D721Med (cell line): ENCODE measurements around the gene COL20A1.

ENCODE experiments used
- DNase-seq: peaks from one replicate; pipeline ENCODE4 v3.0.0; 2011; ENCODE audit warnings: low spot score; ENCODE audit not compliant: insufficient read length
- FAIRE-seq: peaks from 2 replicates; lab custom pipeline; 2011; peaks lifted over from hg19 to GRCh38; lab: Jason Lieb, UNC
- TF ChIP-seq, protein P1 (sequence below): IDR thresholded peaks from 2 replicates; pipeline ENCODE4 v1.5.1; 2012; ENCODE audit warnings: mild to moderate bottlenecking, control low read depth; ENCODE audit not compliant: insufficient read depth; ENCODE audit errors: missing control alignments

Gene COL20A1

DNA sequence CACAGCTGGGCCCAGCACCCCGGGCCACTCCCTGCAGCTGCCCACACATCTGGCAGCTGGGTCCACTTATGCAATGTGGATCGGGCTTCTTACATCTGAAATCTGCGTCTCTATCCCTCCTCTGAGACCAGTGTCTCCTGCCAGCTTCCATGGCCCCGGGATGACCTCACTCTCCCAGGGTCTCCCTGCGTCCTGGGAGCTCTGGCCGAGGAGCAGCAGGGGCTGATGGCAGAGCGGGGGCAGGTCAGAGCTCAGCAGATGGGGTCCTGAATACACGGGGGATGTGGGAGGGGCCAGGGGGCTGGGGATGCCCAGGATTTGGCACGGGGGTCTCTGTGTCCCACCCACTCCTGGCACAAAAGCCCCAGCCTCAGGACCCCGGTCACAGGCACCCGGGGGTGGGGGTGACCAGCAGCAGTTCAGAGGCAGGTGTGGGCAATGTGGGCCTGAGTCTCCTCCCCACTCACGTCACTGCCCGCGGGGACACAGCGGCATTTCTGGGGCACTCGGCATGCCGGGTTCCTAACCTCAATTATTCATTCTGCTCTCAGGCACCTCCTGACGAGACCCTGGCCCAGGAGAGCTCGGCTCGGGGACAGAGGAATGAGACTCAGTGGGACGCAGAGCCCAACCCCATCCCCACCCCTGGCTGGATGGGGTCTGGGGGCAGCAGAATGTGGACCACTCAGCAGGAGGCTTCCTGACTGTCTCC is 51.8 kb downstream of the COL20A1 start:
- TF ChIP-seq, protein P1, sequence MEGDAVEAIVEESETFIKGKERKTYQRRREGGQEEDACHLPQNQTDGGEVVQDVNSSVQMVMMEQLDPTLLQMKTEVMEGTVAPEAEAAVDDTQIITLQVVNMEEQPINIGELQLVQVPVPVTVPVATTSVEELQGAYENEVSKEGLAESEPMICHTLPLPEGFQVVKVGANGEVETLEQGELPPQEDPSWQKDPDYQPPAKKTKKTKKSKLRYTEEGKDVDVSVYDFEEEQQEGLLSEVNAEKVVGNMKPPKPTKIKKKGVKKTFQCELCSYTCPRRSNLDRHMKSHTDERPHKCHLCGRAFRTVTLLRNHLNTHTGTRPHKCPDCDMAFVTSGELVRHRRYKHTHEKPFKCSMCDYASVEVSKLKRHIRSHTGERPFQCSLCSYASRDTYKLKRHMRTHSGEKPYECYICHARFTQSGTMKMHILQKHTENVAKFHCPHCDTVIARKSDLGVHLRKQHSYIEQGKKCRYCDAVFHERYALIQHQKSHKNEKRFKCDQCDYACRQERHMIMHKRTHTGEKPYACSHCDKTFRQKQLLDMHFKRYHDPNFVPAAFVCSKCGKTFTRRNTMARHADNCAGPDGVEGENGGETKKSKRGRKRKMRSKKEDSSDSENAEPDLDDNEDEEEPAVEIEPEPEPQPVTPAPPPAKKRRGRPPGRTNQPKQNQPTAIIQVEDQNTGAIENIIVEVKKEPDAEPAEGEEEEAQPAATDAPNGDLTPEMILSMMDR: no peak
- FAIRE-seq (no peak), DNase-seq (no peak)

DNA sequence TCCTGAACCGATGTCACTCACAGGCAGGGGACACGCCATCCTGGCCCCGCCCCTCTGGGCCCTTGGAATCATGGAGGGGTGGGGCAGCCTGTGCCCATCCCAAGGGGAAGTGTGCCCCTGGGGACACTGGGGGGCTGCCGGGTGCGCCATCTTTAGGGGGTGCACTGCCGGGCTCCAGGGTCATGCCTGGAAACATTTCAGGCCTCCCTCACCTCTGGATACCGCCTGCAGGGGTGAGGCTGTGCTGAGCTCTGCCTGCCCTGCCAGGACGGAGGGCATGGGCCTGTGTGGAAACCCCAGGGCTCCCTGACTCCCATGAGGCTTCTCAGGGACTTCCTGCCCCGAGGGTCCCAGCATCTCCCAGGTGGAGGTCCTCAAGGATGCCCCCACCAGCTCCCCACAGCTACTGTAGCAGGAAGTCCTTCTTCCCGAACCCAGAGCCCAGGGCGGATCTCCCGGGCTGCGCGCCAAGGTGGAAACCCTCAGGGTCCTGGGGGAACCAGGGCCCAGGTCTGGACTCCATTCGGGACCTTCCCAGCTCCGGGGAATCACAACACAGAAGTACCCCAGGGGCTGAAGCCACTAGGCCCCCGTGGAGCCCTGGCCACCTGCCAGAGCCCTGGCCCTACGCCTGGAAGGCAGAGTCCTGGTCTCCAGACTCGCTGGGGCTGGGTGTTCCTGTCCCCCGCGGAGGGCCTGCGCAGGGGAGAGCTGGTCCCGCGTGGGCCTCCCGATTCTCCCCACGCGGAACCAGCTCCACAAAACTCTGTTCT is 52.5 kb downstream of the COL20A1 start:
- FAIRE-seq (no peak), DNase-seq (no peak)
- TF ChIP-seq, protein P1: no peak

DNA sequence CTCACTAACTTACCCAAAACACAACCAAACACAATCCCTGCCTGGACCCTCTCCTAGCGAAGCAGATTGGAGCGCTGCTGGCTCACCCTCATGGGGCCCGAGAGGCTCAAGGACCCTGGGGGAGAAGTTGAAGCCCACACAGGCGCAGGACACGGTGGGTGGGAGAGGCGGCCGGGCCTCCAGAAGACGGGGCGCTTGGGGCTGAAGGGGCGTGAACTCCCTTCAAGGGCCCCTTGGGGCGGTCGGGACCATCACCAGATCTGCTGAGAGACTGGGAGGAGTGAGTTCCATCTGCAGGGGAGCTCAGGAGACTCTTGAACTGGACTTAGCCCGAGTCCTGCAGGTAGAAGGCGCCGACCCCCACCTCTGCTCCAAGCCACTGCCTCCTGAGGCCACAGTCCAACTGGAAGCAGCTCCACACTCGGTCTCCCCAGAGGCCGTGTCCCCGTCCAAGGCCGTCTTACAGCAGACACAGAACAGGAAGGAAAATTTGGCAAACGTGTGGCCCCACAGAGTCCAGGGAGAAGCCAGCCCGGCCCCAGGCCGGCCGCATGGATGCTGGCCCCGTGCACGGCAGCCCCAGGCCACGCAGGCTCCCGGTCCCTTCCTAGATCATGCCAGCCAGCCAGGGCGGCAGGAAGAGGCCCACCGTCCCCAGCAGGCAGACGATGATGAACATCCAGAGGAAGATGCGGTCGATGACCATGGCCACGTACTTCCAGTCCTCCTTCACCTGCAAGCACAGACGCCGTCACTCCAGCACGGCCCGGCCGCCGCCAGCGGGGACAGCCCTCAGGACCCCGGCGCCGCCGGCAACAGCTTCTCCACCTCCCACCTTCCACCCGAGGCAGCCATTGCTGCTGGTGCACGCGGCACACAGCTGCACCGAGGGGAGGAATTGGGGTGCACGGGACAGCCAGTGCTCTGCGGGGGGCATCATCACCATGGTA is 53.4 kb downstream of the COL20A1 start:
- DNase-seq (no peak), FAIRE-seq (no peak)
- TF ChIP-seq, protein P1: no peak

DNA sequence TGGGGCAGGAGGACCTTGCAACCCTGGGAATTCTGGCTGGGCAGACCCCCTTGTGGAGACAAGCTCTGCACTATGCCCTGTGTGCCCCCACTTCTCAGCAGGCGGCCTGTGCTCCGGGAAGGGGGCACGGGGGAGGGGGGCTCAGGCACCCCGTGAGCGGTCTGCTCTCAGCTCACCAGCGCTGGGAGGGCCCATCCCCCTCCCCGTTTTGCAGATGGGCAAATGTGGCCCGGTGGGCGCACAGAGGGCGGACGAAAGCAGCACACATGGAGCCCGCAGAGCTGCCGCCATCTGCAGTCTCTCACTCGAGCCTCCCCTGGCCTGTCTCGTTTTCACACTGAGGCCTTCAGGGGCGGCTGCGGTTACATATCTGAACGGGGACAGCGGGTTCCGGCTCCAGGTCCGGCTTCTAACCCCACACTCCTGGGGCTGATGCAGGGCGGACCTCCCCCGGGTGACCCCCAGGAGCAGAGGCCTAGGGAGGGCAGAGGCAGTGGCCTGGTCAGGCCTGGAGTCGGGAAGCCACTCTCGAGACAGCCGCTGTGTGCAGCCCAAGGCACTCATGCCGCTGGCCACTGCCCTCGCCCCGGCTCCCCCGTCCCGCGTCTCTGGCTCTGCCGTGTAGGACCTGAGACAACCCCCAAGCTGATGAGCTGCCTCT is 54.2 kb downstream of the COL20A1 start:
- DNase-seq (no peak), FAIRE-seq (no peak)
- TF ChIP-seq, protein P1: no peak

DNA sequence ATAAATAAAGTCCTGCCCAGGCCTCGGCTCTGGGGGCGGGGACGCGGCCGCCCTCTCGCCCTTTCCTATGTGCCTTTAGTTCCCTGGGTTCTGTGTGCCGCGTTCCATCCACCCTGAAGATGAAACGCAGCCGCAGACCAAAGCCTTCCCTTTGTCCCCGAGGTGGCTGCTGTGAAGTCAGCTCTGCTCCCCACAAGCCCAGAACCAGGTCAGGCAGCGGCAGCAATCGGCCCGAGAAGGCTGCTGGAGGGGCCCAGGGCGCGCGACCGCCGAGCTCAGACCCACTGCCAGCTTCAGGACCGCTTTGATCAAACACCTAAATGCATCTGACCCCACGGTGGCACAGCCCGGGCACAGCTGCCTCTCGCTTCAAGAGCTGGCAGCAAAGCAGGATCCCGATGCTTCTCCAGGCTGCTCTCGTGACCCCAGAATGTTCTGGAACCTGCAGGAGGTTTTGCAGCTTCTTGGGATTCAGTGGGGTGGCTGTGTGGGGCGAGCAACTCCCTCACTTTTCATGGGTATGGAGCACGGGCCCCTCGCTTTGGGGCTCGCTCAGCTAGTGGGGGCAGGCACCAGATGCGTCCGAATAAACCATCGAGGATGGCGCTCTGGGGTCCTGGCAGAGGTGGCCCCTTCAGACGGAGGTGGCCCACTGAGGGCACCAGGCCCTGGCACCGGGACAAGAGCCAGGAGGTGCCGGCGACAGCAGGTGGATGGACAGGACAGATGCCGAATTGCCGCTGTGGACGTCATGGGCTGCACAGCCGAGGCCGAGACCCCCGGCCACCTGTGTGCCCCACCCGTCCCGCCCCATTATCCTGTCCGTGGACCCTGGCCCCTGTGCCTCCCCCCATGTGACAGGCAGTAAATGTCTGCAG is 55.2 kb downstream of the COL20A1 start:
- TF ChIP-seq, protein P1: no peak
- DNase-seq (no peak), FAIRE-seq (no peak)

DNA sequence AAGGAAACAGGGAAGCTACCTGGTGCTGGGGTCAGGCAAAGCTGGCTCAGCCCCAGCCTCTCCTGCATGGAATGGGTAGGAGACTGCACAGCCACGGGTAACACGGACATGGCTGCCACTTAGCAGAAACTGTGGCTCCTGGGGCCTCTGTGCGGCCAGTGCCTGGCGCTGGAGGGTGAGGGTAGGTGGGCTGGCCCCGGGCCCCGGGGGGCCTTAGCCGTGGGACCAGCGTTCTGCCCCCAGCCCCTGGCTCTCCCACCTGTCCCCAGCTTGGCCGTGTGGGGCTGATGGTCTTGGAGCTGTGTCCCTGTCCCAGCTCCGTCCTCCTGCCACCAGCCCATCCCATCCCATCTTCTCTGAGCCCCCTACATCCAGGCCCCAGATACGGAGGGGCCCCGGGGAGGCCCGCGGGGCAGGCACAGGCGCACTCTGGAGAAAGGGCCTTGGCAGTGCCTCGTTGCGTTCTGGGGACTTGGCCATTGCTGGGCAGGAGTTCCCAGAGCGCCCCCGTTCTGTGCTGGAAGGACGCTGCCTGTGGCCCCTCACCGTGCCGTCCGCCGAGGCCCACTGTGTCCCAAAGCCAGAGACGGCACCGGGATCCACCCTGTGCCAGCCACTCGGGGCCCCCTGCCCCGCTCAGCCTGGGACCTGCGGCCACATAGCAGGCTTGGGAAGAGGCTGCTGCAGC is 56.0 kb downstream of the COL20A1 start:
- FAIRE-seq (no peak), DNase-seq (no peak)
- TF ChIP-seq, protein P1: no peak
